Brain pericyte (primary cell): ENCODE results near the gene AEBP1.

Experiments
- DNase-seq: peaks from one replicate; pipeline ENCODE4 v3.0.0-alpha.2; 2012; ENCODE audit warnings: low read depth, low spot score

Gene AEBP1

DNA sequence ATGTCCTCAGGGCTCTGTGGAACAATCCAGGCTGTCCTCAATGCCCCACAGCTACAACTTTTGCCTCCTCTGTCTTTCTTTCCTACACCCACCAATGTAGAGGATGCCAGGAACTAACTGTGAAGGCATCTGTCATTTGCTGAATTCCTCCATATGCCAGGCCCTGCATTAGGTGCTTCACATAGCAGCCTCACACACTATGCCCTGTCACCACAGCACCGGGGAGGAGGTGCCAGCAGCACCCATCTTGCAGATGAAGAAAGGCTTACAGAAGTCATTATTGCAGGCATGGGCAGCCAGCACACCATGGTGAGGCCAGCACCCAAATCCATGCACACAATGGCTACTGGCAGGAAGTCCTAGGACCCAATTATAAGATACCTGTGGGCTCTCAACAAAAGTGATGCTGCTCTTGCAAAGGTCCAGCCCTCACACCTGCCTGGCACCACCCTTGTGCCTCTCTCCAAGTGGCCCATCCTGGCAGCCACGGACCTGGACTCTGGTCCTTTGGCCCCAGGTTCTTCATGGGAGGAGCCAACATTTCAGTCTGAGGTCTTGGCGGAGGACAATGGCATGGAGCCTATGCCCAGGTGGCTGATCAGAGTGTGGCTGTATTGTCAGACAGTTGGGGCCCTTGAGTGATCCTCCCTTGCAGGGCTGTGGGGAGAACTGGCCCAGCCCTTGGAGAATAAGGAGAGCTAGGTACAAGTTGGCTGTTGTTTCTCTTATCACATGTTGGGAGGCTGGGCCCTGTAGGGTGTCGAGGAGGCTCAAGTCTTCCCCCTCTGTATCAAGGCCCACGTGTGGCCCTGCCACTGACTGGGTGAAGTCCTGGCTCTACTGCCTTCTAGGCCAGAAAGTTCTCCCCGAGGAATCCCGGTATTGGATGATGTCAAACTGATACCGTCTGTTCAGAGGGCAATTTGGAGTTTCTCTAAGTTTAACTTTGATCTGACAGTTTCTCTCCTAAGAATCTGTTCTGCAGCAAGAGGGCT, 51.3 kb downstream of the AEBP1 start:
- no peak for DNase-seq

DNA sequence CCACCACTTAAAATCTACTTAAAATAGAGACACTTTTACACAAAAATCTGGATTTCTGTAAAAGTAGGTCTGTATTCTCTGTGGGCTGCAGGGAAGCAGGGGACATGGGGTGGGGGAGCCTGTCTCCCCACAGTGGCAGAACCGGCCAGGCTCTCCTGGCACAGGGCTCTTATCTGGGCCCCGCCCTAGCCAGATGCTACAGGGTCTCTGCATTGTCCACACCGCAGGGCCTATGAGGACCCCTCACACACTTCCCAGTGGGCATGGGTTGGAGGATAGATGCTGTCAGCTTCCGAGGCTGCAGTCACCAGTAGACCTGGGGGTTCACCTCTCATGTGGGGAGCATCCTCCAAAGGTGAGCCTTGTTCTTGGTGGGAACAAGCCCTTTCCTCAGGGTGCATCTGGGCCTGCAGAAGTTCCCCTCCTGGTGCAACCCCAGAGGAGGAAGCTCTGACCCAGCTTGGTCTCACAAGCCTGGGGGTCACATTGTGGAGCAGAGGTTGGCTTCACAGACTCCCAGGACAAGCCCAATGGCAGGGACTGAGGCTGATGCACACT, 52.4 kb downstream of the AEBP1 start:
- DNase-seq, result no peak

DNA sequence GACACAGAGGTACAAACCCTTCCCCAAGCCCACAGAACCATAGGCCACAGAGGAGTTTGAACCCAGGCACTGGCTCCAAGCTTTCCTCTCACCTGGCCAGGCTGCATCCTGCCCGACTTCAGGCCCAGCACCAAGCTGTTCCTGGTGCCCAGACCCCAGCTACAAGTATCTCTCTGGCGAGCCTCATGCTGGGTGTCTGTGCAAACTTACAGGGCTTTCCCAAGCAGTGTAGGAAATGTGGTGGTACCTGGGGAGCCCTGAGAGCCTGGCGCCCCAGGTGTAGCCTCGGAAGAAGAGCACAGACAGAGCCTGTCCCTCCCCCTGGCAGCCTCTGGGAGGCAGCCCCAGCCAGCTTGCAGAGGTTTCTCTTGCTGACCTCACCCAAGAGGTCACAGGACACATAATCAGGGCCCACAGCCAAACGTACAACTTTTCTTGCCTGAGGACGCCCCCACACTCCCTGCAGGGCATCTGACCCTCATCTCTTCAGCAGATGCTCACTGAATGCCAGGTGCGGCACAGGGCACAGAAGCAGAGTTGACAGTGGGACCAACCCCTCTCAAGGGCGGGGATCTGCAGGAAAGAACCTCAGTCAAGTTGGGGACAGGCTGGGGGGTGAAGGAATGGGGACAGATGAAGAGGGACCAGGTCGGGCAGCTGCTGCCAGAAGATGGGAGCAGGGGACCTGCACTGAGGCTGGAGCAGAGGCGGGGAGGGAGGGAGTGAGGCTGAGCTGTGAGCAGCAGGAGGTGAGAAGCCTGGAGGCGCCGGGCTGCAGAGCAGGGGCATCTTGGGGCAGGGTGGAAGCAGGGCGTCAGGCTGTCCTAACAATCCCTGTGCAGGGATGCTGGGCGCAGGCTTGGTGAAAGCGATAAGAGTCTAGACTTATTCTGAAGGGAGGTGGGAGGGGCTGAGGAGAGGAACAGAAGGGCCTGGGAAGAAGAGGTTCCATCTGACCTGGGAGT, 53.3 kb downstream of the AEBP1 start:
- DNase-seq, result no peak

DNA sequence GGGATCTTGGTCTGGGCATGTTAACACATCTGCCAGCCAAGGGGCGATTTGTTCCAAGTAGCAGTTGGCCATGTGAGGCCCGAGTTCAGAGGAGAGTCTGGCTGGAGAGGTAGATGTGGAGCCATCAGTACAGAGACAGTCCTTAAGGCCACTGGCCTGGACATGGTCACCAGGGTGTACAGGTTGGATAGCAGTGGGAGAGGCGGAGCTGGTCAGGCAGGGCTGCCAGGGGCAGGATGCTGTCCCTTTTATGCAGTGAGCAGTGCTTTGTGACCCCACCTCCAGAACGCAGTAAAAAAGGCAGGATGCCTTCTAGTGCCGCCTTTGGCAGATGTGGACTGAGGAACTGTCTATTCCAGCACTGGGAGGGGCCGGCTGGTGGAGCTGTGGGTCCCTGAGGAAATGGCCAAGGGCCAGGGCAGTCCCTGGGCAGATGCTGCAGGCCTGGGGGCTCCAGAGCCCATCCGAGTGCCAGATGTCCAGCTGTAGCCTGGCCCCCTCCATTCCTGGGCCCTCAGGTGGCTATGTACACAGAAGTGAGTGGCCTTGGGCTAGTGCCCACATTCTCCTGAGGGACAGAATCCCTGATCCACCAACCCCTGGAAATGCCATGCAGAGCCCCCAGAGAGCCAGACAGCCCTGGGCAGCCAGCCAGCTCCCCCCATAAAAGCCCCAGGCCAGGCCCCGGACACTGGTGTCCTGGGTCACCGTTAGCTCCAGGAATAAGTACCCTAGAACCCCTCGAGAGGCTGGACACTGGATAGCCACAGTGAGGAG, 54.1 kb downstream of the AEBP1 start:
- no peak for DNase-seq

DNA sequence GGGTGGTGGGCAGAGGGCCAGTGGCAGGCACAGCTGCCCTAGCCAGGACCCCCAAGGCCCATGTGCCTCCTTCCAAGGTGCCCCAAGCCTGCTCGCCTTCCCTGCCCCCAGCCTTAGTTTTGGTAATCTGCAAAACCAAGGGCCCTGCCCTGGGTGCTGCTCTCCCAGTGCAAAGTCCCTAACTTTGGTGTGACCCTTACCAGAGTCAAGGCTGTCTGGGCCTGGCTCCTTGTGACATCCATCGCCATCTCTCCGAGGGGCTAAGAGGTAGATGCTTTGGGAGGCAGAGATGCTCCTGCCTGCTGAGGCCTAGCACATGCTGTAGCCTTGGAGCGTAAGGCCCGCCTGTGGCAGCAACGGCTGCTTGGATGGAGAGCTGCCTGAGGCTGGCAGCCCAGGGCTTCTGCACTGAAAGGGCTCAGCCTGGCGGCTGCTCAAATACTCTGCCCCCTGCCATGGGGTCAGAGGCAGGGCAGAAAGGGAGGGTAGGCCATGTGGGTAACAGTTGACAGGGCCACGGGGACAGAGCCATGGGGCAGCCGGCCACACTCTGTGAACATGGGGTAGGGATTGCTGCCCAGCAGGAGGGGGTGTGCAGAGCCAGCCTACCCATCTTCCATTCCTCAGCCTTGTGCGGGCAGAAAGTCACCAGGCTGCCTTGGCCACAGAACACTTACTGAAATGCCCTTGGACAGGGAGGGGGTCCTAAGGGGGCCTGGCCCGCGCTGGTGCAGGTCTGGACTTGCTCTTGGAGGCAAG, 54.9 kb downstream of the AEBP1 start:
- no peak for DNase-seq

DNA sequence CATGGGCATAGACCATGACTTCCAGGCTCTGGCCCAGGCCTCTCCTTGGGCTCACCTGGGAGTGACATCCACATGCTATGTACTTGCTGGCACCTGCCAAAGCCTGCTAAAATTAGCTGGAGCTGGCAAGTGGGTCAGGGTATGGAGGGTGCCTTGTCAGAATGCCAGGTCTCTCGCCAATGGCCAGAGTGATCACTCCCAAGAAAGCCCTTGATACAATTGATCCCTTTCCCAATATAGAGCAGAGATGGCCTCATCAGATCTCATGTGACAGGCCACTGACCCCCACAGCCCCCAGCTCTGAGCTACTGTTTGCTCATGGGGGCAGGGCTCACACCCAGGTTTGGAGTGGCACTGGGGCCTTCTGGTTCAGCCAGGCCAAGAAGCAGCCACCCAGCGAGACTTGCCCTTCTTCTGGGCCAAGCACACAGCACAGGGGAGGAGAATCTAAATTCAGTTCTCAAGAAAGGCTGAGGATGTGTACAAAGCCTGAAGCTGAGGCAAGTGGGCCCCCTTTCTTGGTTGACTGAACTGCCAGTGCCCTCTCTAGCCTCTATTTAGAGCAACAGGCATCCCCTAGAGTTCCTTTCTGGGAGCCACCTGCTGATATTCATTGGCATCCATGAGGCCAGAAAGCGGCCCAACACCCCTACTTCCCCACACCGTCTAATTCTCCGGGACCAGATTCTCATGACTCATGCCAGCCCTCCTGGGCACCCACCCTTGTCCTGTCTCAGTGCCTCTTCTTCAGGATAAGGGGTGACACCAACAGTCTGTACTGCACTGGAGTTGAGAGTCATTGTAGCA, 55.9 kb downstream of the AEBP1 start:
- no peak for DNase-seq

DNA sequence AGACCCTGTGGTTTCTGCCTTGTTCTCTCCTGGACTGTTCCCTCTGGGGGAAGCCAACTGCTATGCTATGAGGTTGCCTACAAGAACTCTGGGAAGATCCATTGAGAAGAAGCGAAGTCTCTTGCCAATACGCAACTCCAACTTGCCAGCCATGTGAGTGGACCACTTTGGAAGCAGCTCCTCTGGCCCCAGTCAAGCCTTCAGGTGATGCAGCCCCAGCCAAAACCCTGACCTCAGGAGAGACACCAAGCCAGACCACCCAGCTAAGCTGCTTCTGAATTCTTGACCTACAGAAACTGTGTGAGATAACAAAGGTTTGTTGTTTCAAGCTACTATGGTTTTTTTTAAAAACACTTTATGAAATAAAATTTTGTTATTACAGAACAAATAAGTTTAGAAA, 57.2 kb downstream of the AEBP1 start:
- DNase-seq, result no peak

DNA sequence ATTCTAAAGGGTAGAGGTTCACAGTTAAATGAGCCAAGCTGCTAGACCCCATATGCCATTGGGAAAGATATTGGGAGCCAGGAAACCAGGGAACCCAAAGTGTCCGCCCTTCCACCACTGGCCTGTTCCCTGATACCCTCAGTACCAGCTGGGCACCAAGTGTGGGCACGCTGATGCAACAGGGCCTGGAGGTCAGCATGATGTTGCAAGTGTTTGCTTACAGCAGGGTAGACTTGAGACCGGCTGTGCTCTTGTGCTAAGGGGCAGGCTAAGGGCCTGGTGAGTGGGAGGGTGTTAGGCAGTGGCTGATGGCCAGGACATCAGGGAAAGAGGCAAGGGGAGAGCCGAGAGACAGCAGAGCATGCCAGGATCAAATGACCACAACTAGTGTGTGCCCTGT, 58.0 kb downstream of the AEBP1 start:
- no peak for DNase-seq

DNA sequence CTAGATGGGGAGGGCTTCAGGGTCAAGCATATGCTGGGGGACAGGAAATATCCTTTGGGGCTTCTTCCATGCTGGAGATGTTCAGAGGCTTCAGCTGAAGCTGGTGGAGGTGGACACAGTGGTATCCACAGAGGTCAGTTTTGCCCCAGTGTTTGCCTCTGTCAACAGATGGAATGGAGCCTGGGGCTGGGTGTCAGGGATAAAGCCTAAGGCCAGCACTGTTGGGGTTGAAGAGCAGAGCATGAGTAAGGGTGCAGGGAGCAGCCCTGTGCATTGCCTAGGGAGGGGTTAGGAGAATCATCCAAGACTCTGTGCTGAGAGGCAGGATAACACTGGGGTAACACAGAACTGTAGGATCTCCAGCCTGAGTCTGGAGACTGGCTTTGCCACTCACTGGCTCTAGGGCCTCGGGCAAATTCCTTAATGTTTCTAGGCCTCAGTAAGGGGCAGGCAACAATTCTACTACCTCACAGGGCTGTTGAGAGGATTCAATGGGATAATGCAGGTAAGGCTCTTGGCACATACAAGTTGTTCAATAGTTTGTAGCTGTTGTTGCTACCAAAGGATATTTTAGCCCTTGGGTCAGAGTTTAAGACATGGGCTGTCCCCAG, 58.7 kb downstream of the AEBP1 start:
- DNase-seq, result no peak

DNA sequence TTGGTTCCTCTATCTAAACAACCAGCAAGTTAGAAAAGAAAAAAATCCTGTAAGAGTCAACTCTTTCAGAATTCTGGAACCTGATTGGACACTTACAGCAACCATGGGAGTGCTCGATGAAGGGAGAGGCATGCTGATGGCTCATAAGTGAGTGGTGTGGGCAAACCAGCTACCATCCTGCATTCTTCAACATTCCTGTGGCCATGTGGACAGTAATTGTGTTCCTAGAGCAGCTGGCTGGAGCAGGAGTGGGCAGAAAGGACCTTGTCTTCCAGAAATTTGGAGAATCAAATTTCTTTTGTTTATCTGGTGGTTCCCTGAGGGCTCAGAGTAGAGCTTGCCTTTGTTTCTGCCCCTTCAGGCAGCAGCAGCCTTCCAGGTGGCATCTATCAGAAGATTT, 59.4 kb downstream of the AEBP1 start:
- DNase-seq, result no peak
